ENCODE results near the gene HOXB3.

GRCh38 chr17:48578616-48579470, 11.2 kb downstream of the HOXB3 start:
- TF ChIP-seq CTCF (IDR thresholded peaks at IDR 0.05) (no peak), POLR2A (IDR thresholded peaks at IDR 0.05) (no peak)

Measured in transverse colon (tissue), 3 donors.